ENCODE data around the gene THSD4. TPM values are rescaled to one million over a fixed set of nuclear protein-coding genes. Genes with fewer than 3 reads are reported as not detected.

THSD4 gene
- polyA plus RNA-seq, 12 donors, result 18.2 to 45.9 (median 26.2) TPM; not detected in 1

DNA sequence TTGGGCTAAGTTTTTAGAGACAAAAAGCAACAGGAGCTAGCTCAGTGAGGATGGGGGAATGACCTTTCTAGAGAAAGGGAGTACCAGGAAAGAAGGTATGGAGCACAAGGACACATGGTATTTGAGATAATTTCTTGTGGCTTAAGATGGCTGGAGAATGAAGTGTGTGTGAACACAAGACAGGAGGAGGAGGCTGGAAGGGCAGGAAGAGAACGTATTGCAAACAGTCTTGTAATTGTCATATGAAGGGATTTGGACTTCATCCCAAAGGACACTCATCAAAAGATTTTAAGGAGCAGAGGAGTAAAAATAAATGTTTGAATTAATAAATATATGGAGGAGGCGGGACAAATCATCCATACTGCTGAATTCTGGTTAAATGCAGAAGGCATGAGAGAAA is 426.5 kb downstream of the THSD4 start:
- no peak for DNase-seq

DNA sequence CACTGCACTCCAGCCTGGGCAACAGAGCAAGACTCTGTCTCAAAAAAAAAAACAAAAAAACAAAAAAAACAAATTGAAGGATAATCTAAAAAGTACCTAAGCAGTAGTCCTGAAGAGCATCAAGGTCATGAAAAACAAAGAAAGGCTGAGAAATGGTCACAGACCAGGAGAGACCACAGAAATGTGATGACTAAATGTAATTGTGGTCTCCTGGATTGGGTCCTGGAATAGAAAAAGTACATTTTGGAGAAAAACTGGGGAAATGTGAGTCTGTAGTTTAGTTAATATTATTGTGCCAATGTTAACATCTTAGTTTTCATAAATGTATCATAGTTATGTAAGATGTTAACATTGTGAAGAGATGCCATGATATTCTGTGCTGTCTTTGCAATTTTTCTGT is 427.6 kb downstream of the THSD4 start:
- no peak for DNase-seq

DNA sequence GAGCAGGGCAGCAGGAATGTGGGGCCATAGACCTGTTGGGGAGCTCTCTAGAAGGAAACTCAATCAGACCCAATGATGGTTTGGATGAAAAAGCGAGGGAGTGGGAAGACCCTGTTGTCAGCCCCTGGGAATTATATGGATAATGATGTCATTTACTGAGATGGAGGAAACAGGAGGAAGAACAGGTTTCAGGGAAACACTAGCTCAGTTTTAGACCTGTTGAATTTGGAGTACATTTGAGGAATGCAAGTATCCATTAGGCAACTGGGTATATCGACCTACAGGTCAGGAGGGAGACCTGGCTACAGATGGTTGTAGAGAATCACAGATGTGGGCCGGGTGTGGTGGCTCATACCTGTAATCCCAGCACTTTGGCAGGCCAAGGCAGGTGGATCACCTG is 428.1 kb downstream of the THSD4 start:
- DNase-seq, result no peak

DNA sequence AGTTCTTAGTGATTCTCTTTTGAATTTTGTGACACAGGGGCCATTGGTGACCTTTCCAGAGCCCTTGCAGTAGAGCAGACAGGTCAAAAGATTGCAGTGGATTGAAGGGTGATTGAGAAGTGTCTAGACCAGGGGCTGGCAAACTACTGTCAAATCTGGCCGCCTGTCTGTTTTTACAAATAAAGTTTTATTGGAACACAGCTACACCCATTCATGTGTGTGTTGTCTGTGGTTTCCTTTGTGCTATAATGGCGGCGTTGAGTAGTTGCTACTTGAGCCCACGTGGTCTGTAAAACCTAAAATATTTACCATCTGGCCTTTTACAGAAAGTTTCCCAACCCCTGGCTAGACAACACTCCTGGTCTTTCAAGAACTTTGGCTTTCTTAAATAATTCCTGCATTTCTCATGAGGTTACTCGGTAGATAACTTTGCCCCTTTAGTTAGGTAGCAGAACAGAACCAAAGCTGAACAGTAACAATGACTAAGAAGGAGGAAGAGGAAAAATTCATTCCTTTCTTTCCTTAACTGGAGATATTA is 430.0 kb downstream of the THSD4 start:
- DNase-seq, result no peak

DNA sequence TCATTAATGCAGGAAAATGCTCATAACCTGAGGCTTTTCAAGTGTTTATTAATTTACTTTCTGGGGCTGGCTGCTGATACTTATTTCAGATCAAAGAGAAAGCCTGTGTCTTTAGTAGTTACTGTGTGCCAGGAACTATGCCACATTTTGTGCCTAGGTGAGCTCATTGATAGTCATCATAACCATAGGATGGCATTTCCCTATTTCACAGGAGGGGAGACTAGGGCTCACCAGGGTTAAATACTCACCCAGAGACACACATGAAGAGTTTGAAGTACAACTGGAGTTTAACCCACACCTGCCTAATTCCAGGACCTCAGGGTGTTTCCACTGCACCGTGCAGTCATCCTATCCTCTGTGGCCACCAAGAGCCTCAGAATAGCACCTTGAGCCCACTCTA is 430.7 kb downstream of the THSD4 start:
- no peak for DNase-seq

DNA sequence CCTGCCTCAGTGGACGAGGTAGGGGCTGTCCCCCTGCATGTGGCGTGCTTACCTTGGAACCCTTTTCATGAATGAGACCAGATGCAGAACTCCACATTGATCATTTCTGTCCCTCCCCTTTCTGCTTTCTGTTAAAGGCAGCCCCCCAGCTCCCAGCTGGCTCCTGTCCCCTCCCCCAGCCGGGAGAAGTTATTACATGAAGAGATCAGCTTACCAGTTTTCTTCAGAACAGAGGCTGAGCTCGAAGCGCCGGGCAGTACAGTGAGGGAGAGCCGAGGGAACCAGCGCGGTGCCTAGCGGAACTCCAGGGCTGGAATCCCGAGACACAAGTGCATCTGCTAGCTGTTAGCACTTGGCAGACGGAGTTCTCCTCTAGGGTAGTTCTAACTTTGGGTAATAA is 431.7 kb downstream of the THSD4 start:
- peak; percentile 46 for DNase-seq

DNA sequence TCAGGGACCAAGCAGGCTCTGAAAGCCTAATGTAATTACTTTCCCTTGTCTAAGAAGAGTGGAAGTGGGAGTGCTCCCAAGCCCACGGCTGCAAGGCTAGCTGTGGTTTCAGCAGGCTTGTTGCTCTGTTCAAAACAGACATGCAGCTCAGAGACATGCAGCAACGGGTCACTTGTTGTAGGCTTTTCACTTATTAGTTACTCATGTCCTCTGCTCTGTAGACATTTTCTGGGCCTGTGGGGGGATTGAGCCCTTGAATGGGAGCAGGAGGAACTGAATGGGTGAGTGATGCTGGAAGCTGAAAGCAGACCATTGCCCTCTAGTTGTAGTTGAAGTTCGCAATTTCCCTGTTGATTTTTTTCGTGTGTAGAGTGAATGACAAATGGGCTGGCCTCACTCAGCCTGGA is 433.1 kb downstream of the THSD4 start:
- DNase-seq, result peak; percentile 24

DNA sequence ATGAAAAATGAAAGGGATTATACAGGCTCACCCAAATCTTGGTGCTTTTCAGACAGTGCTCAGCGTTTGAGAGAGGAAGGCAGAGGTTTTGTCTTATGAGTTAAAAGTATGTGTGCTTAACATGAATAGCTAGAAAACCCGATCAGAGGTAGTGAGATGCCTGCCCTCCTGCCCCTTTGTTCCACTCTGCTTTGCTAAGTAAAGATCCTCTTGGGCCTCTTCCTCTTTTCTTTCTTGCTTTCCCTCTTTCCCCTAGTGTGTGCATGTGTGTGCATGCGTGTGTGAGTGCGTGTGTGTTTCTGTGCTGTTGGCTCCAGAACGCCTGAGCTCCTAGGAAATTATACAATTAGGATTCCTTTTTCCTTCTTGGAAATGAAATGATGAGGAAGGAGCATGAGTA is 433.8 kb downstream of the THSD4 start:
- no peak for DNase-seq

DNA sequence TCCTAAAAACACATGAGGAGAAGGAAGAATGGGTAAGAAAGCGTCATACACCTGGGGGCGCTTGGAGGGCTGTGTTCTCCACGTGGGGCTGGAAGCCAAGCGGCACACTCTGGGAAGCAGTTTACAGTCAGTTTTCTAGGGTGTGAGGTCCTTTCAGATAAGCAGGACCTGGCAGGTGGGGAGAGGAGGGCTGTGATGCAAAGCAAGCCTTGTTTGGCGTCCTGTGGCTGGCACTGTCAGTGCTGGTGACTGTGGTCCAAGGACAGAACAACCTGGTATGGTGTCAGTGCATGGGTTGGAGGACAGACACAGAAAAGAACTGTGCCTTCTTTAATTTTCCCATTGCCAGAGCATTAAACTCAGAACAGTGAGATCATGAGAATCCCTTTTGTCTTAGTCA is 434.4 kb downstream of the THSD4 start:
- DNase-seq, result no peak

DNA sequence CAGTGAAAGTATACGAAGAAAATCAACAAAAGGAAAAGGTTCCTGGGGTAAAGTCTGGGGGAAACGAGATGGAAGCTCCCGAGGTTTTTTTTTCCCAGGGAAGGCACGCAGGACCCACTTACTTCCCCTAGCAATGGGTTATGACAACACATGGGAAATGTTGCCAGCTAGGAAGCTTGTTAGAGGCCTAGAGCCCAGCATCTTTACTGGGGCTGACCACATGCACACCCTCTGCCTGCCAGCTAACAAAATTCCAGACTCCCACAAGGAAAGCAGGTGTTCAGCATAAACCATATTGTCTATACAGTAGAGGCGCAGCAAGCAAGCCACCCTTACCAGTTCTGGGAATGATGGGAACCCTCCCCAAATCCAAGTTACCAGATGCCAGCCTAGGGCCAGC is 436.3 kb downstream of the THSD4 start:
- no peak for DNase-seq

DNA sequence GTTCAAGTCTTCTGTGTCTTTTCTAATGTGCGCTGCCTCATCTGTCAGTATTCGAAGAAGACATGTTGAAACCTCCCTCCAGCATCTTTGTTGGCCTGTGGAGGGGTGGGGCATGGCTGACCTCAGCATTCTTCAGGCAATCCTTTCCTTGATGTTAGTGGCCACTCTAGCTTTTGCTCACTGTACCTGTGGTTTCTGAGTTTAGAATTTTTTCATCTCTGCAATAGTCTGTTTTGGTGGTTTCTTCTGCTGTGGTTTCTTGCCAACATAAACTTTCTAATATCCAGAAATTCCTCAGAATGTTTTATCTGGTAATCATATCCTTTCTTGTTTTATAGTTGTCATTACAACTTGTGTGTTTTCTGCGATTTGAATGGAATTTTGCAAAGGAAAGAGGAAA is 443.8 kb downstream of the THSD4 start:
- no peak for DNase-seq

DNA sequence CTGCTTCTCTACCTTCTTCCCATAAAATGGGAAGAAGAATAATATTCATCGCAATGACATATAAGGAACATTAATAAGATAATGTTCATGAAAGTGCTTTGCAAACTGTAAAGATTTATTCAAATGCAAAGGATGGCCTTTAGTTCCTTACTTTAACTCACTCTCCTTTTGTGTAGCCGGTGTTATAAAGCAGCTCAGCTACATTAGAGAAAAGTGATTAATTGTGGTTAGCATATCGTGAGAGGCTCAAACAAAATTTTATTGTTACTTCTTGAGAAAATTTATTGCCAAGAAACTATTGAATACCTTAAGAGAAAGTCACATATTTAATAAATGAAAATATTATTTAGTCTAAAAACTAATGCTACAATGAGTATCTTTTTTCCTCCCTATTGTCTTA is 444.3 kb downstream of the THSD4 start:
- no peak for DNase-seq

DNA sequence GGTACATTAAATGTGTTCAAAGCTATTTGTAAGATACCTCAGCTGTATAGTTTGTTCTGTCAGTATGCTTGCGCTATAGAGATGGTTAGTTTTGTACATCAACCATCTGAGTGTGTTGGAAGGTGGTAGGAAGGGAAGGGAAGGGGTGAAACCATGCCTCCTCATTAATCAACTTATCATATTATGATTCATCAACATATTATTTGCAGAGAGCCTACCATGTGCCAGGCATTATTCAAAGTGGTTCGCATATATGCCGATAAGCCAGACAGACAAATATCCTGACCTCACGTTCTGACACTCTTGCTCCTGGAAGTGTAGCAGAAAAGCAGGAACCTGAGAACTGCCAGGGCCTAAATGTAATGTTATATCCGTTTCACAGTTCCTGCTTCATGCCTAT is 447.0 kb downstream of the THSD4 start:
- DNase-seq, result no peak

DNA sequence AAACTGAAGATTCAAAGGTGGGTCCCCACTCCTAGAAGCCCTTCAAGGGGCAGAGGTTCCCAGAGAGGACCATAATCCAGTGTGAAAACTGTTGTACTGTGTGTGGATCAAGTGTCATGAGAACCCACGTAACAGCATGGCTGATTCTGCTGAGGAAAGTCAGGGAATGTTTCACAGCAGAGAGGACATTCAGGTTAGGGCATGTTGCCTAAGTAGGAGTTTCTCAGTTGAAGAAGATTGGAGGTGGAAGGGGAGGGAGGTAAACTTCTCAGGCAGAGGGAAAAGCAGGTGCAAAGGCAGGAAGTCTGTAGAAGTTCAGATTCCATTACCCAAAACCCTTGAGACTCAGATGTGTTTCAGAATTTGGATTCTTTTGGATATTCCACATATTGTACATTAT is 448.9 kb downstream of the THSD4 start:
- no peak for DNase-seq

DNA sequence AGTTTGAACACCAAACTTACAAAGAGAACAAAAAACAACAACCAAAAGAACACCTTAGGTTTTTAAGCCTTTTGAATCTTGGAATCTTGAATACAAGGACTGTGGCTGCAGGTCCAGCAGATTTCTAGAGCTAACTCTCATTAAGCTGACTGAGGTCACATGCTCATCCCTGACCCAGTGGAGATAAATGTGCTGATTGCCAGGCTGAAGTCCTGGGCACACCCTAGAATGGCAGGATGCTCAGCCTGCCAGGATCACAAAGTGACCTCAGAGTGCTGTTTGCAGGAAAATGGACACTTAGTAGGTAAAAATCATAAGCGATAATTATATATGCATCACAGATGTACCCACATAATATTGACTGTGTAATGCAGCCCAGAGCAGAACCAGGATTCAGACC is 449.7 kb downstream of the THSD4 start:
- DNase-seq, result no peak

DNA sequence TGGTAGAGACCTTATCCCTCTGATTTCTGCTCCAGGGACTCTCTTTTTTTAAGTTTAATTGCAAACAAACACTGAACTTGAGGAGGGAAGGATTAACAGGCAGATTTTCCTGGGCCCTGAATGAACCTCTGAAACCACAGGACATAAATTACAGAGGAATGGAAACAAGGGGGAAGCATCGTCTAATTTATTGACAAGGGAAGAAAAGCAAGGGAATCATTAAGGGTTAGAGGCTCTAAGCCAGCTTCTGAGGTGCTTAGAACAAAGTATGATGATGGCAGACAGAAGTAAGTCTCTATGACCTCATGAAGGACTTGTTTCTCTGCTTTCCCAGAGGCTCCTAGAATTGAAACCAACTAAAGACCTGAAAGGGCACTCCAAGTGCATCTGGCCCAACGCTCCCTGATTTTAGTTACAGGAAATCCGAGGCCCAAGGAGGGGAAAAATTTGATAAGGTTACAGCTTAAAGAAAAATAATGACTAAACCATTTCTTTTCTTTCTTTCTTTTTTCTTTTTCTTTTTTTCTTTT is 450.4 kb downstream of the THSD4 start:
- no peak for DNase-seq

DNA sequence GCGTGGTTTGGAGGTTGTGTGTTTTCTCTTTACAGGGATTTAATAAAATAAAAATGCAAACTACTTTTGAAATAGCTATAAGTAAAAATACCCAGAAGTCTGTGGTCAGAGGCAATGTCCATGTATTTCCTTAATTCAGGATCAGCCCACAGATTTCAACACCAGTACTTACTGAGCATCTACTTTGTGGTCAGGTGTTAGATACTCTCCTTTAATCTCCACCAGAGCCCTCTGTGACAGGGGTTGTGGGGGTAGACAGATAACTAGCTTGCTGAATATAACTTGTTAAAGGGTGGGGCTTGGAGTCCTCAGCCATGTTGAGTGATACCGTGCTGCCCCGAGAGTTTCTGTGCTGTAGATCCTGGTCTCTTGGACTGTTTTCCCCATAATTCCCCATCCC is 451.0 kb downstream of the THSD4 start:
- DNase-seq, result no peak

DNA sequence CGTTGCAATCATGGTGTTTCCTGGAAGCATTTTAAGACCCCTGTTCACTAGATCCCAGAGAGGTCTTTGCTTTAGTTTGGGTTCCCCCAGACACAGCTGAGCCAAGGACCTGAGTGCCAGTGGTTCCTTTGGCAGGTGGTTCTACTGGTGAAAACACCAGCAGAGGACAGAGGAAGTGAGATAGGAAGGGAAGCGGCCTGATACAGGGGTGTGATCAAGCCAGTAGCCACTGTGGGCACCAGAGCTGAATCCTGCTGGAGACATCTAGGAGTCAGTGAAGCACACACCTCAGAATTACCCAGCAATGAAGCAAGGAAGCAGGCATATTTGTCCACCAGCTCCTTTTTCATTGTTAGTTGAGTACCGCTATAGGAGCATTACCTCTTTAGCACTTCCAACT is 451.9 kb downstream of the THSD4 start:
- DNase-seq, result no peak

DNA sequence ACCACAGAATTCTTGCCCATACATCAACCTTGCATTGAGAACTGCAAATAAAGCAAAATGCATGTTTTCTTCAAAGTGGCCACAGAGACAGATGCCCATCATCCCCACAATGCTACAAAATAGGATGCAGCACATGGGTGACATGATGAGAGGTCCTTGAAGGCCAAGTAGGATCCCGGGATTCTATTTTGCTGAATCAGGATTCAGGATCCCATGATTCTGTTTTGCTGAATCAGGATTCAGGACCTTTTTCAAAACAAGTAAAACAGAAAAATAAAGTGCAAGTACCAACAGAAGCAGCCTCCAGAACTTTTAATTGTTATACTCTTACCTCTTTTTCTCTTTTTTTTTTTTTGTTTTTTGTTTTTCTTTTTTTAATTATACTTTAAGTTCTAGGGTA is 453.0 kb downstream of the THSD4 start:
- DNase-seq, result no peak

DNA sequence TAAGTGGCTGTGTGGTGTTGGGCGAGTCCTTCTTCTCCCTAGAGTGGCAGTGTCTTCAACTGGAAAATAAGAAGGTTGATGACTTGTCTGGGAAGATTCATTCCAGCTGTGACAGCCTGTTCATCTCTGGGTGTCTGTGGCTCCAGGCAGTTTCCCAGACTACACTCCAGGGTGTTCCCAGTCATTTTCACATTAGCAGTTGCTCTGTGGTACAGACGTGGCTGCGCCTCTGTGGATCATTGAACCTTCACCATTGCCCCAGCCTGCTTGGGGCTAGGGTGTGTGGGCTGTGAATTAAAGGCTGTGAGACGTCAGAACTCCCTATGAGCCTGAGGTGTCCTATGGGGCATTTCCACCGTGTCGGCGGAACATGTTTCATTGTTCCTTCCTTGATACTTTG is 455.5 kb downstream of the THSD4 start:
- DNase-seq, result no peak

DNA sequence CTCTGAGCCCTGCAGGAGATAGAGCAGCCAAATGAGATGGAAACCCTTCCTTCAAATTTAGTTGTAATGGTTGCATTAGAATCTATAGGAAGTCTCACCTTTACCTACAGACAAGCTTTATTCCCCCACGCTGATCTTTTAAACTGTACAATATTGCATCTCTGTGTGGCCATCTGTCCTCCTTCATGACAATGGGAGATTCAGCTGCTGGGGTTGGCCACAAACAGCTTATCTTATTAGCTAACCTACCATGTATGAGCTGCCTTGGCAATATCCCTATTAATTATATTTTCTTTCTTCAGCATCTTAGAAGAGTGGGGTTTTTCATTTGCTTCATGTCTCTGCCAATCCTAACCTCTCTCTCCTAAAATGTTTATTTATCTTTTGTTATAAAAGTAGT is 456.4 kb downstream of the THSD4 start:
- no peak for DNase-seq

DNA sequence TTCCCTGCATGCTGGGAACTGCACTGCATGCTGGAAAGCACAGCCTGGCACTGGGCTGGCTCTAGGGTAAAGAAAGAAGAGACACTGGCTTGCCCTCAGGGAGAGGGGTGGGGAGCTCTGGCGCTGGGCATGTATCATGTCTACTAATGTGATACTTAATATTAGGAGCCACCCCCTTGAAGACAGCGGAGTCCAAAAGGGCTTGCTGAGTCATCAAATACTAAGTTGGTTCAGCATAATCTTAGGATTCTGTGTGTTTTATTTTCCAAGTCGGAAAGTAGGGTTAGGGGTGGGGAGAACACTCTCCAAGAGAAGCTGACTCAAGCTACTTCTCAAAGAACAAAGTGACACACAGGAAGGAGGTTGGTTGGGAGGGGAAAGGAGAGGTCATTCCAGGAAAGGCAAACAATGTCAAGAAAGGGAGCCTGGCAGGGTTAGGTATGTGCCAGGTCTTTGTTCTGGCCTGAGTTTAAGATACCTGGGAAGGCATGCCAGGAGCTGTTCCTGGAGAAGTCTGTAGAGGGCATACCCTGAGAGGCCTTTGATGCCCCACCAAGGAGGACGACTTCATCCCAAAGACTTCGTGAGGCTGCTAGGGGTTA is 457.3 kb downstream of the THSD4 start:
- DNase-seq, result no peak

DNA sequence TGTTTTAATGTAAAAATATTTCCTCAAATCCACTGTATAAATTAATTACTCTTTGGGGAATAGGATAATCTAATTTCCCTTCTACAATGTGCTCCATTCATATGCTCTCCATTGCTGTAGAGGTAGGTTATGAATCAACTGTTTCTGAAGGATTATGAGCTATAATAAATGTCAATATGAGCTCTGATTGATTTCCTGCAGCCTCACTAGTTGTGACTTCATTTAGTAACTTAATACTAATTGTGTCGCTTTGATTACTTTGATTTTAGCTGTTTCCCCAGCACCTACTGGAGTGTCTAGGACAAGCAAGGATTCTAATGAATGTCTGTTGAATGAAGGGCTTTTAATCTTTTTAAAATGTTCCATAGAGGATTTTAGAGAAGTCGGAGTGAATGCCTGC is 458.3 kb downstream of the THSD4 start:
- no peak for DNase-seq

DNA sequence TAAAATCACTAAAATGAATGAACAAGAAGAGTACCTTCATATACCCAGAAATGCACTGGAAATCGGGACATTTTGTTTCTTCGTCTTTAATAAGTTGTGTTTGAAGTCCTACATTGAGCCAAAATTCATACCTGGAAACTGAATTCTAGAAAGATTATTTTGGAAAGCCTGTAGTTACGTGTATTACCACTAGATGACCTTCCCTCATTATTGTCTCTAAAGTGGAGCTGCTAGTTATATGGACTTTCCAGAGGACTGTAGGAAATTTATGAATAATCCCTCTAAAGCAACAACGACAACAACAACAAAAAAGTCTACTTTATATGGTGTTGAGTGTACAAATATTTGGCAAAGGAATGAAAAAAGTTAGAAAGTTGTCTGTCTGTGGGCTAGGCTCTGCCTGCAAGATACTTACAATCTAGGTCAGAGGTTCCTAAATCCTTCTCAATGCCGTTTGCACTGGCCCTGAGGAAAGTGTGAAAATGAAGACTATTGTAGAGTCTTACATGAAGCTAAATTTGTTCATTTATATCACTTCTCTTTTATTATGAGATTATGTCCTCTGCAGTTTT is 460.3 kb downstream of the THSD4 start:
- no peak for DNase-seq
